ENCODE measurements around the gene STMP1. TPM values are rescaled to one million over a fixed set of nuclear protein-coding genes. Genes with fewer than 3 reads are reported as not detected.

STMP1 gene
- total RNA-seq, 4 donors from 2014 or later = 17.3 to 26.2 (median 18.2) TPM

DNA sequence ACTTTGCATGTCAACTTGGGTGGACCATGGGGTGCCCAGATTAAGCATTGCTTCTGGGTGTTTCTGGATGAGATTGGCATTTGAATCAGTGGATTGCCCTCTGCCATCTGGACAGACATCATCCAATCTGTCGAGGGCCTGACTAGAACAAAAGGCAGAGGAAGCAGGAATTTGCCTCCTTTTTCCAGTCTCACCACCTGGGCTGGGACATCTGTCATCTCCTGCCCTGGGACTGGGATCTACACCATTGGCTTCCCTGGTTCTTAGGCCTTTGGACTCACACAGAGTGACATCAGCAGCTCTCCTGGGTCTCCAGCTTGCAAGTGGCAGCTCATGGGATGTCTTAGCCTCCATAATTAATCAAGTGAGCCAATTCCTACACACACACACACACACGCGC lies 55.4 kb downstream of the STMP1 start:
- Histone ChIP-seq H3K4me3 (no peak overlapping the region), H3K9me3 (no peaks in the 10 kb centered on the region), H3K27ac (no peak overlapping the region), H3K4me1 (no peaks in the 10 kb centered on the region), H3K36me3 (no peaks in the 10 kb centered on the region), H3K27me3 (no peaks in the 10 kb centered on the region)
- TF ChIP-seq POLR2A (IDR thresholded peaks at IDR 0.05) = no peak
- TF ChIP-seq, protein P1, sequence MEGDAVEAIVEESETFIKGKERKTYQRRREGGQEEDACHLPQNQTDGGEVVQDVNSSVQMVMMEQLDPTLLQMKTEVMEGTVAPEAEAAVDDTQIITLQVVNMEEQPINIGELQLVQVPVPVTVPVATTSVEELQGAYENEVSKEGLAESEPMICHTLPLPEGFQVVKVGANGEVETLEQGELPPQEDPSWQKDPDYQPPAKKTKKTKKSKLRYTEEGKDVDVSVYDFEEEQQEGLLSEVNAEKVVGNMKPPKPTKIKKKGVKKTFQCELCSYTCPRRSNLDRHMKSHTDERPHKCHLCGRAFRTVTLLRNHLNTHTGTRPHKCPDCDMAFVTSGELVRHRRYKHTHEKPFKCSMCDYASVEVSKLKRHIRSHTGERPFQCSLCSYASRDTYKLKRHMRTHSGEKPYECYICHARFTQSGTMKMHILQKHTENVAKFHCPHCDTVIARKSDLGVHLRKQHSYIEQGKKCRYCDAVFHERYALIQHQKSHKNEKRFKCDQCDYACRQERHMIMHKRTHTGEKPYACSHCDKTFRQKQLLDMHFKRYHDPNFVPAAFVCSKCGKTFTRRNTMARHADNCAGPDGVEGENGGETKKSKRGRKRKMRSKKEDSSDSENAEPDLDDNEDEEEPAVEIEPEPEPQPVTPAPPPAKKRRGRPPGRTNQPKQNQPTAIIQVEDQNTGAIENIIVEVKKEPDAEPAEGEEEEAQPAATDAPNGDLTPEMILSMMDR (IDR thresholded peaks at IDR 0.05) = no peak
- DNase-seq = peak in 1 of 3 donors; percentile 19

DNA sequence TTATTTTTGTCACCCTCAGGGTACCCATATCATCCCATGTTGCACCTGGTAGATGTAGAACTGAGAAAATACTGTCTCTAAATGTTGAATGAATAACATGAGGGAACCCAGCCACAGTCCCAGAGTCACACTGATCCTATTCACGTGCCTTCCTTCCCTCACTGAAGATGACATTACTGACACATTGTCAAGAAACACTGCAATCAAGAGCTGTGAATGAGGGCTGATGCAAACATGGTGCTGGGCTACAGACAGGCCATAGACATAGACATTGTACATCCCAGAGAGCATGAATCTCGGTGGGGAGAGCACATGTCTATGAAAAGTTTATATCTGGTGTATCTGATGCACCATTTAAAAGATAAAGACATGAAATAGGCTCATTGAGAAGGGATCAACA lies 55.9 kb downstream of the STMP1 start:
- no peaks in the 10 kb centered on the region for H3K36me3 ChIP-seq
- no peaks in the 10 kb centered on the region for H3K9me3 ChIP-seq
- no peaks in the 10 kb centered on the region for H3K4me1 ChIP-seq
- DNase-seq = no peak
- H3K4me3 ChIP-seq = no peak overlapping the region
- H3K27me3 ChIP-seq = no peaks in the 10 kb centered on the region
- no peak for TF ChIP-seq POLR2A (IDR thresholded peaks at IDR 0.05)
- TF ChIP-seq, protein P1 (IDR thresholded peaks at IDR 0.05) = no peak
- no peak overlapping the region for H3K27ac ChIP-seq

DNA sequence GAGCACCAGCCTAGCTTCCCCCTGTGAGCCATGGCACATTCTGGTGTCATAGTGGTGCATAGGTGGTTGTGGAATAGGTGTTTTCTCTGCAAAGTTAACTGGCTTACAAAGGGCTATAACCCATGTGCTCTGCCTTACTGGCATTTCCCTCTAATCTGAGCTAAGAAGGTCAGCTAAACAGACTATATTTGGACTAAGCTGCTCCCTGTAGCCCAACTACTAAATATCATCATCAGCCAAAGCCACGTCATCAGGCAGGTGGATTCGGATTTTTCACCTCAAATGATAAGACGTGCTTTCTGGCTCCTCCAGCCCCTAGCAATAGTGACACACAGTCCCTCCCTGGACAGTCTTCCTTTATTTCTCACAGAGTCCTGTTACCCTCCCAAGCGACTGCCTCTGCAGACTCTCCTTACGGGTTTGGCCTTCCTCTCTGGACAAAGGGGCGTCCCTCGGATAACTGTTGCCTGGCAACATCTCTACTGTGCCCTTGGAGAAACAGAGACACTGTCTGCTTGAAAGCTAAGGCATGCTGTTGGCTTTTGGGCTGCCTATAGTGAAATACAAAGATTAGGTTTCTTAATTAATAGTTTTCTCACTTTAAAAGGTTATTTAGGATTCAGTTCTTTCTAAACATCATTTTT lies 56.6 kb downstream of the STMP1 start:
- H3K4me1 ChIP-seq = no peaks in the 10 kb centered on the region
- H3K9me3 ChIP-seq = no peaks in the 10 kb centered on the region
- no peak for TF ChIP-seq POLR2A (IDR thresholded peaks at IDR 0.05)
- TF ChIP-seq, protein P1 (IDR thresholded peaks at IDR 0.05) = no peak
- no peaks in the 10 kb centered on the region for H3K36me3 ChIP-seq
- no peak overlapping the region for H3K4me3 ChIP-seq
- peak in 1 of 3 donors; percentile 26 for DNase-seq
- no peak overlapping the region for H3K27ac ChIP-seq
- H3K27me3 ChIP-seq = no peaks in the 10 kb centered on the region

DNA sequence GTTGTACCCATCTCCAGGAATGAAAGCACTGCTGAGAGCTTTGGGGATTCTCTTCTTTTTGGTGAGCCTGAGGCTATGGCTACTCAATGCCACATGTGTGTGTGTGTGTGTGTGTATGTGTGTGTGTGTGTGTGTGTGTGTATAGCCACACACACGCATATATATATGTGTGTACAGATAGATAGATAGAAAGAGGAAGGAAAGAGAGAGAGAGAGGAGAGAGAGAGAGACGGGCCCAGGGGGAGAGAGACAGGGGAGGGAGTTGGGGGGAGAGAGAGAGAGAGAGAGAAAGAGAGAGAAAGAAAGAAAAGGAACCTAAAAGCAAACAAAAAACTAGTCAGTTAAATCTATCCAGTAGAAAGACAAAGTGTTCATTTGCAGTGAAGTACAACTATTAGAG lies 57.4 kb downstream of the STMP1 start:
- no peak overlapping the region for H3K4me3 ChIP-seq

DNA sequence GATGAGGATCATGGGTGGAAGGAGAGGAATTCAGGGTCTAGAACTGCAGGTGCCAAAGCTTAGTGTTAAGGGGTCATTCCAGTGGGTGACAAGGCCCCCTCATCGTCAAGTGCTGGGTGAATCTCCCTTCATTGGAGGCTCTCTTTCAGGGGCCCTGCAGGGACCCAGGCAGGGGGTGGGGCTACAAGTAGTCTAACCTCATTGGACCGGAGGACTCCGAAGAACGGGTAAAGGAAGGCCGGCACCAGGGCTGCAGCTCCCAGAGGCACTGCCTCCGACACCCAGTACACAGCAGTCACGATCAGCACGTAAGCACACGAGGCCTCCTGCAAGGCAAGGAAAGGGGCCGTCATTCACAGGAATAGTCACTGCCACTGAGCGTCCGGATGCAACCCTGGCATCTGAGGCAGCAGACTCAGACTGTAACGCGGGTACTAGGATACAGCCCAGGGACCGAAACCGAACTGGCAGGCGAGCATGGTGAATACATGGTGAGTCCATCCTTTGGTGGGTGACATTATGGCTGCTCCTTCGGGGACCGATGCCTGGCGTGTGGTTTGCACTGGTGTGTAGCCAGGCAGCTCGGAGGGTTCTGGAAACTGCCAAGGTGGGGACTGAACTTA lies 59.0 kb downstream of the STMP1 start:
- TF ChIP-seq POLR2A (IDR thresholded peaks at IDR 0.05) = no peak
- TF ChIP-seq, protein P1 (IDR thresholded peaks at IDR 0.05) = no peak

More for the DNA sequence above, 57.4 kb downstream of the STMP1 start:
- DNase-seq = no peak
- H3K36me3 ChIP-seq = no peaks in the 10 kb centered on the region
- no peaks in the 10 kb centered on the region for H3K9me3 ChIP-seq
- no peak for TF ChIP-seq POLR2A (IDR thresholded peaks at IDR 0.05)
- TF ChIP-seq, protein P1 (IDR thresholded peaks at IDR 0.05) = no peak
- H3K27me3 ChIP-seq = no peaks in the 10 kb centered on the region
- H3K4me1 ChIP-seq = no peaks in the 10 kb centered on the region
- H3K27ac ChIP-seq = no peak overlapping the region

More for the DNA sequence above, 59.0 kb downstream of the STMP1 start:
- Histone ChIP-seq H3K36me3 (no peaks in the 10 kb centered on the region), H3K4me1 (no peaks in the 10 kb centered on the region), H3K27ac (no peak overlapping the region), H3K27me3 (no peaks in the 10 kb centered on the region), H3K9me3 (no peaks in the 10 kb centered on the region), H3K4me3 (no peak overlapping the region)
- DNase-seq = peak in 1 of 3 donors; percentile 30
